Activated CD8-positive, alpha-beta T cell treated with anti-CD3 and anti-CD28 coated beads for 36 hours (primary cell): ENCODE results near the gene GALNT7. TPM values are rescaled to one million over a fixed set of nuclear protein-coding genes. Genes with fewer than 3 reads are reported as not detected.

Experiments used
- ATAC-seq: fragments of 200-7000 bp; cut with Tn5 transposase; one replicate; pipeline ENCODE4 v1.10.0; 2021; ENCODE audit warnings: mild to moderate bottlenecking, moderate library complexity
- CTCF ChIA-PET: fragments of 350-600 bp; sonication (Branson Sonifier 250); formaldehyde crosslinking; loops from one replicate; lab custom pipeline; 2021; ENCODE audit warnings: antibody characterized with exemption; lab: Charles Lee
- POLR2A ChIA-PET: fragments of 350-600 bp; sonication (Branson Sonifier 250); formaldehyde crosslinking; loops from one replicate; lab custom pipeline; 2021; ENCODE audit warnings: antibody characterized with exemption; lab: Charles Lee
- DNase-seq: peaks from one replicate; pipeline ENCODE4 v3.0.0-alpha.2; 2020
- H3K27ac Mint-ChIP-seq: one replicate; pipeline ENCODE4 v1.8.0; 2021; ENCODE audit warnings: mild to moderate bottlenecking, mixed read lengths
- H3K27me3 Mint-ChIP-seq: one replicate; pipeline ENCODE4 v1.8.0; 2021; ENCODE audit warnings: mixed read lengths
- H3K36me3 Mint-ChIP-seq: one replicate; pipeline ENCODE4 v1.8.0; 2021; ENCODE audit warnings: low read depth, mixed read lengths
- H3K4me1 Mint-ChIP-seq: one replicate; pipeline ENCODE4 v1.8.0; 2021; ENCODE audit warnings: low read depth, mixed read lengths
- H3K4me3 Mint-ChIP-seq: one replicate; pipeline ENCODE4 v1.8.0; 2021; ENCODE audit warnings: mild to moderate bottlenecking, moderate library complexity, mixed read lengths
- H3K9me3 Mint-ChIP-seq: one replicate; pipeline ENCODE4 v1.8.0; 2021; ENCODE audit warnings: mixed read lengths
- CTCF ChIP-seq: fragments of 200-600 bp; IDR thresholded peaks from one replicate; pipeline ENCODE4 v1.8.0; 2022; ENCODE audit warnings: antibody characterized with exemption, mild to moderate bottlenecking
- intact Hi-C: fragments of 100-400 bp; cut with micrococcal nuclease; formaldehyde crosslinking; loops from one replicate; pipeline ENCODE4 v1.10.0; 2022
- total RNA-seq, 2 experiments: library from RNA; stranded (reverse); gene quantifications; one replicate each; pipeline ENCODE4 v1.2.3, GENCODE V29; 2021

The GALNT7 gene
- total RNA-seq, 2 experiments from 2014 or later: 10.2 to 10.4 TPM

GRCh38 chr4:173319696-173320095 lies 151.1 kb downstream of the GALNT7 start:
- H3K4me1 Mint-ChIP-seq: peaks cover 9% of the 10 kb centered on the region
- DNase-seq (no peak), ATAC-seq (no peak)
- intact Hi-C loops: loop anchor here (10.0 kb wide), 1 partner anchor 175 kb away; no protein-coding TSS in a partner anchor
- H3K4me3 Mint-ChIP-seq: no peak overlapping the region
- ChIA-PET CTCF (interaction anchor here (1.0 to 6.9 kb wide), 13 partner anchors 12 to 152 kb away, joined by 3 to 91 read pairs (median 8); partner anchors contain the start of genes GALNT7 and HMGB2), POLR2A (interaction anchor here (1.3 kb wide), 1 partner anchor 14 kb away, joined by 5 read pairs; the partner anchor contains the start of gene HMGB2)
- TF ChIP-seq CTCF: no peak
- H3K36me3 Mint-ChIP-seq: peaks cover 12% of the 10 kb centered on the region
- no peaks in the 10 kb centered on the region for H3K9me3 Mint-ChIP-seq
- H3K27ac Mint-ChIP-seq: no peak overlapping the region
- H3K27me3 Mint-ChIP-seq: no peaks in the 10 kb centered on the region

- no peaks in the 10 kb centered on the region for H3K27me3 Mint-ChIP-seq
- DNase-seq: no peak
- no peak for ATAC-seq
- peaks cover 21% of the 10 kb centered on the region for H3K36me3 Mint-ChIP-seq
- H3K4me3 Mint-ChIP-seq: no peak overlapping the region
- no peak for TF ChIP-seq CTCF
- H3K27ac Mint-ChIP-seq: no peak overlapping the region
- intact Hi-C loops: no loop called here
- H3K4me1 Mint-ChIP-seq: no peaks in the 10 kb centered on the region
- ChIA-PET POLR2A (interaction anchor here (0.8 kb wide), 1 partner anchor 9 kb away, joined by 4 read pairs; the partner anchor contains the start of gene HMGB2), CTCF (no interaction called here)
- no peaks in the 10 kb centered on the region for H3K9me3 Mint-ChIP-seq
Observed at GRCh38 chr4:173325007-173325736, 156.6 kb downstream of the GALNT7 start.

- Mint-ChIP-seq H3K27ac (no peak overlapping the region), H3K9me3 (no peaks in the 10 kb centered on the region), H3K4me1 (peaks cover 13% of the 10 kb centered on the region), H3K36me3 (peaks cover 44% of the 10 kb centered on the region), H3K4me3 (no peak overlapping the region), H3K27me3 (no peaks in the 10 kb centered on the region)
- intact Hi-C loops: no loop called here
- TF ChIP-seq CTCF: no peak
- ChIA-PET CTCF (interaction anchor here (1.8 kb wide), 1 partner anchor 27 kb away, joined by 7 read pairs; no protein-coding TSS in a partner anchor), POLR2A (interaction anchor here (3.6 kb wide), 1 partner anchor 42 kb away, joined by 23 read pairs; the partner anchor contains the start of gene SAP30)
- no peak for ATAC-seq
- DNase-seq: no peak
Observed at GRCh38 chr4:173328236-173328901, 159.8 kb downstream of the GALNT7 start.

- Mint-ChIP-seq H3K4me3 (no peak overlapping the region), H3K36me3 (peaks cover 52% of the 10 kb centered on the region), H3K27me3 (no peaks in the 10 kb centered on the region), H3K4me1 (peaks cover 13% of the 10 kb centered on the region), H3K27ac (no peak overlapping the region), H3K9me3 (no peaks in the 10 kb centered on the region)
- DNase-seq: no peak
- intact Hi-C loops: no loop called here
- ATAC-seq: no peak
- TF ChIP-seq CTCF: no peak
- CTCF ChIA-PET: interaction anchor here (1.8 to 3.0 kb wide), 3 partner anchors 12 to 29 kb away, joined by 5 to 11 read pairs (median 10); no protein-coding TSS in a partner anchor
- POLR2A ChIA-PET: interaction anchor here (0.6 to 3.6 kb wide), 4 partner anchors 10 to 42 kb away, joined by 3 to 23 read pairs (median 4); partner anchors contain the start of gene SAP30
Observed at GRCh38 chr4:173330590-173330989, 162.0 kb downstream of the GALNT7 start.
